ENCODE results near the gene EXOSC7.
A peak's percentile ranks its signal among the peaks of the same experiment; 100 is the strongest.

The EXOSC7 gene

DNA sequence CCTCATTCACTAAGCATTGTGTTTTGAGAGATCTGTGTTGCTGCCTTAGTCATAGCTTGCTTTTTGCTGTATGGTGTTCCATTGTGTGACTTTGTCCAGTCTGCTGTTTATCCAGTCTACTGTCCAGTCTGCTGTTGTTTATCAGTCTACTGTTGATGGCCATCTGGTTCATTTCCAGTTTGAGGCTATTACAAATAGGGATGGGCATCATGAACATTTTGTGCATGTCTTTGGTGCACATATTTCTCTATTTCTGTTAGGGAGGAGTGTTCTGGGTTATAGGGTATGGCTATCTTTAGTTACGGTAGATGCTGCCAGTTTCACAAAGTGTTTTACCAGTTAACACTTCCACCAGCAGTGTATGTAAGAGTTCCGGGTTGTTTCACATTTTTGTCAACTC is 27.8 kb downstream of the EXOSC7 start:
- TF ChIP-seq CTCF (IDR thresholded peaks at IDR 0.05; ENCODE audit: low read depth, low read length) = no peak
- DNase-seq (ENCODE audit: low read depth, low spot score) = no peak
- in situ Hi-C loops (cut with HindIII; ENCODE audit: low sequenced_read_pairs) = no loop called here

GRCh38 chr3:45007091-45007490 is 31.0 kb downstream of the EXOSC7 start:
- no peak overlapping the region for H3K4me3 ChIP-seq (ENCODE audit: low read depth, low read length)
- in situ Hi-C loops (cut with HindIII; ENCODE audit: low sequenced_read_pairs) = no loop called here
- no peak for TF ChIP-seq CTCF (IDR thresholded peaks at IDR 0.05; ENCODE audit: low read depth, low read length)
- no peak for DNase-seq (ENCODE audit: low read depth, low spot score)

More for the DNA sequence above, 27.8 kb downstream of the EXOSC7 start:
- no peak overlapping the region for H3K4me3 ChIP-seq (ENCODE audit: low read depth, low read length)

GRCh38 chr3:45008117-45008516 is 32.1 kb downstream of the EXOSC7 start:
- no peak overlapping the region for H3K4me3 ChIP-seq (ENCODE audit: low read depth, low read length)
- DNase-seq (ENCODE audit: low read depth, low spot score) = no peak

DNA sequence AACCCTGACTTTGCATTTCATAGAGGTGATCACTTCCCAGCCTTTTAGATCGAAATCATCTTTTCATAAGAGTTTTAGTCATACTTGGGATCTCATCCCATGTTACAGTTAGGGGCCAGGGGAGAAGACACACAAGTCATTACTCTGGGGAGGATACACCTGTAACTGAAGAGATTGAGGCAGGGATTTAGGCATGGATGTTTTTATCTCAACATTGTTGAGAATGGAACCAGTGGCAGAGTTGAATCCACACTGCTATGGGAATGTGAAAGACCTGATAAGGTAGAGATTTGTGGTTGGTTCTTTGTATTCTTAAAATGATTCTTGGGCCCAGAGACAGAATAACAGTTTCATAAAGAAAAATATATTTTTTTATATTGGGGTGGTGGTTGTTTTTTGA is 33.8 kb downstream of the EXOSC7 start:
- H3K4me3 ChIP-seq (ENCODE audit: low read depth, low read length) = no peak overlapping the region
- in situ Hi-C loops (cut with HindIII; ENCODE audit: low sequenced_read_pairs) = no loop called here
- no peak for TF ChIP-seq CTCF (IDR thresholded peaks at IDR 0.05; ENCODE audit: low read depth, low read length)
- no peak for DNase-seq (ENCODE audit: low read depth, low spot score)

More at GRCh38 chr3:45008117-45008516, 32.1 kb downstream of the EXOSC7 start:
- in situ Hi-C loops (cut with HindIII; ENCODE audit: low sequenced_read_pairs) = no loop called here
- no peak for TF ChIP-seq CTCF (IDR thresholded peaks at IDR 0.05; ENCODE audit: low read depth, low read length)

DNA sequence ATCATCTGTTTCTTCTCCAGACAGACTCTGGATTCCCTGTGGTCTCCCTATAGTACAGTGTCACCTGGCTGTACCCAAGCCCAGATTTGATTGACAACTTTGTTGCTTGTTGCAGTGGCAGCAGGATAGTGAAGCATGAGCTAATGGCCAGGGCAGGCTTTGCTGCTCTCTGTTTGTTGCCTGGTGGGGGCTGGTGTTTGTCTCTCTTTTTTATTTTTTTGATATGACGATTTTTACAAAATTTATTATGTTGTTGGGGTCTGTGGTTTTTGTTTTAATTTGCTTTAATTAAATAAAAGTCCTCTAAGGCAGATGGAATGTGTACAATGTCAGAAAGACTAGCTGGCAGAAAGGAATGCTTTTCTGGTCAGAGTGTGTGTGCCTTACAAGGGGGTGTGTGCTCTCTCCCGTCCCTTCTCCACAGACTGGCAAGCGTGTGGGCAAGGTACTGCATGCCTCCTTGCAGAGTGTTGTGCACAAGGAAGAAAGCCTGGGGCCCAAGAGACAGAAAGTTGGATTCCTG is 34.8 kb downstream of the EXOSC7 start:
- TF ChIP-seq CTCF (IDR thresholded peaks at IDR 0.05; ENCODE audit: low read depth, low read length) = no peak
- no peak overlapping the region for H3K4me3 ChIP-seq (ENCODE audit: low read depth, low read length)
- DNase-seq (ENCODE audit: low read depth, low spot score) = peak; percentile 47
- in situ Hi-C loops (cut with HindIII; ENCODE audit: low sequenced_read_pairs) = no loop called here

- DNase-seq (ENCODE audit: low read depth, low spot score) = peak; percentile 94
- TF ChIP-seq CTCF (IDR thresholded peaks at IDR 0.05; ENCODE audit: low read depth, low read length) = no peak
- H3K4me3 ChIP-seq (ENCODE audit: low read depth, low read length) = no peak overlapping the region
- in situ Hi-C loops (cut with HindIII; ENCODE audit: low sequenced_read_pairs) = no loop called here
These were observed 35.9 kb downstream of the EXOSC7 start for GRCh38 chr3:45011756-45012508.
